Common myeloid progenitor, CD34-positive (primary cell): ENCODE data around the gene SLAIN2. TPM values are rescaled to one million over a fixed set of nuclear protein-coding genes. Genes with fewer than 3 reads are reported as not detected.
A peak's percentile ranks its signal among the peaks of the same experiment; 100 is the strongest.
"Not testable (repeated sequence)": the region's sequence is repeated elsewhere in the genome, so short reads cannot be mapped to it uniquely, and the experiment has no call there.

Experiments used
- CTCF ChIA-PET: fragments of 350-600 bp; sonication (Branson Sonifier 250); formaldehyde crosslinking; loops from one replicate; lab custom pipeline; 2021; ENCODE audit warnings: antibody characterized with exemption; lab: Charles Lee
- POLR2A ChIA-PET: fragments of 350-600 bp; sonication (Branson Sonifier 250); formaldehyde crosslinking; loops from one replicate; lab custom pipeline; 2021; ENCODE audit warnings: antibody characterized with exemption; lab: Charles Lee
- DNase-seq, 3 donors: peaks; one replicate each; pipeline versions ENCODE4 v3.0.0 to v3.0.0-alpha.2; 2013
- H3K27ac ChIP-seq, 2 experiments: 1 replicate in 1 of 2; 2 replicates in 1 of 2; pipeline ENCODE4 v1.7.0; 2013; ENCODE audit warnings: inconsistent platforms in 2 of 2, low read length in 2 of 2, mild to moderate bottlenecking in 2 of 2, low read depth in 1 of 2, moderate library complexity in 1 of 2; ENCODE audit not compliant: severe bottlenecking in 2 of 2, insufficient read depth in 1 of 2, poor library complexity in 1 of 2
- H3K27me3 ChIP-seq, 5 experiments: replicated peaks in 2 of 5; 1 replicate in 3 of 5; 2 replicates in 2 of 5; pipeline versions ENCODE4 v1.6.1 to v1.7.0; 2013; ENCODE audit warnings: low read length in 4 of 5, mild to moderate bottlenecking in 2 of 5, moderate library complexity in 2 of 5, inconsistent platforms in 1 of 5; ENCODE audit not compliant: insufficient read depth in 5 of 5, control insufficient read depth in 4 of 5
- H3K36me3 ChIP-seq, 4 experiments: 1 replicate in 2 of 4; 2 replicates in 2 of 4; pipeline versions ENCODE4 v1.6.1 to v1.7.0; 2013; ENCODE audit warnings: low read length in 3 of 4, control low read depth in 1 of 4, mild to moderate bottlenecking in 1 of 4; ENCODE audit not compliant: control insufficient read depth in 4 of 4, insufficient read depth in 4 of 4
- H3K4me1 ChIP-seq, 4 experiments: 1 replicate in 3 of 4; 2 replicates in 1 of 4; pipeline versions ENCODE4 v1.6.1 to v1.7.1; 2013; ENCODE audit warnings: low read length in 3 of 4, mild to moderate bottlenecking in 3 of 4, control low read depth in 1 of 4, inconsistent platforms in 1 of 4, moderate library complexity in 1 of 4; ENCODE audit not compliant: control insufficient read depth in 4 of 4, insufficient read depth in 4 of 4; ENCODE audit errors: control extremely low read depth in 1 of 4
- H3K4me3 ChIP-seq, 7 experiments: 1 replicate in 4 of 7; 2 replicates in 3 of 7; pipeline versions ENCODE4 v1.5.1 to v1.7.0; 2013; ENCODE audit warnings: mild to moderate bottlenecking in 7 of 7, low read length in 6 of 7, moderate library complexity in 6 of 7, inconsistent platforms in 2 of 7, low read depth in 2 of 7, control low read depth in 1 of 7; ENCODE audit not compliant: insufficient read depth in 4 of 7, control insufficient read depth in 1 of 7; ENCODE audit errors: extremely low read depth in 1 of 7
- H3K9me3 ChIP-seq, 5 experiments: 1 replicate in 4 of 5; 2 replicates in 1 of 5; pipeline versions ENCODE4 v1.6.1 to v1.7.1; 2013; ENCODE audit warnings: low read length in 4 of 5, mild to moderate bottlenecking in 2 of 5, inconsistent platforms in 1 of 5, low read depth in 1 of 5, moderate library complexity in 1 of 5; ENCODE audit not compliant: control insufficient read depth in 4 of 5, insufficient read depth in 2 of 5; ENCODE audit errors: control extremely low read depth in 1 of 5
- WGBS: methylation state at CpG from one replicate; pipeline ENCODE4 v1.1.5; 2013; ENCODE audit not compliant: insufficient coverage; 5-methylcytosine and 5-hydroxymethylcytosine counted together
- polyA plus RNA-seq: library from polyadenylated mRNA; unstranded; fragments of 120-200 nt; gene quantifications from one replicate; pipeline ENCODE4 v1.2.1, GENCODE V29; 2013

The SLAIN2 gene
- polyA plus RNA-seq: 34.4 TPM

- peak within 1 kb of the TSS; percentile 86 to 99 (median 97) for H3K4me3 ChIP-seq
- no peaks in the 10 kb centered on the region for H3K27me3 ChIP-seq
- H3K4me1 ChIP-seq: peaks cover 17 to 43% (median 29%) of the 10 kb centered on the region in 4 experiments
- H3K36me3 ChIP-seq: no peaks in the 10 kb centered on the region
- CTCF ChIA-PET: interaction anchor here (0.9 to 2.5 kb wide), 6 partner anchors 14 to 65 kb away, joined by 3 to 7 read pairs (median 4); no protein-coding TSS in a partner anchor
- POLR2A ChIA-PET: interaction anchor here (0.7 to 0.8 kb wide), 4 partner anchors 15 to 841 kb away, joined by 3 to 4 read pairs (median 3); no protein-coding TSS in a partner anchor
- WGBS: under 1% methylated on average over 57 of the region's 89 CpGs
- no peaks in the 10 kb centered on the region for H3K9me3 ChIP-seq
- H3K27ac ChIP-seq: peak within 1 kb of the TSS; percentile 91 to 97
- peak; percentile 96 to 98 (median 98) for DNase-seq
These were observed at the start of gene SLAIN2 for GRCh38 chr4:48340965-48341775. Gene SLAIN2 (plus strand): TSS chr4:48341529. CDS start chr4:48341740, 211 bp downstream.

DNA sequence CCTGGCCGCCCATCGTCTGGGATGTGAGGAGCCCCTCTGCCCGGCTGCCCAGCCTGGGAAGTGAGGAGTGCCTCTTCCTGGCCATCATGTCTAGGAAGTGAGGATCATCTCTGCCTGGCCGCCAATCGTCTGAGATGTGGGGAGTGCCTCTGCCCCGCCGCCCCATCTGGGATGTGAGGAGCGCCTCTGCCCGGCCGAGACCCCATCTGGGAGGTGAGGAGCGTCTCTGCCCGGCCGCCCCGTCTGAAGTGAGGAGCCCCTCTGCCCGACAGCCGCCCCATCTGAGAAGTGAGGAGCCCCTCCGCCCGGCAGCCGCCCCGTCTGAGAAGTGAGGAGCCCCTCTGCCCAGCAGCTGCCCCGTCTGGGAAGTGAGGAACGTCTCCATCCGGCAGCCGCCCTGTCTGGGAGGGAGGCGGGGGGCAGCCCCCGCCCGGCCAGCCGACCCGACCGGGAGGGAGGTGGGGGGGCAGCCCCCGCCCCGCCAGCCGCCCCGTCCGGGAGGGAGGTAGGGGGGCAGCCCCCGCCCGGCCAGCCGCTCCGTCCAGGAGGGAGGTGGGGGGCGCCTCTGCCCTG lies 49.0 kb upstream of the SLAIN2 start:
- POLR2A ChIA-PET: not testable (repeated sequence)
- CTCF ChIA-PET: interaction anchor here (1.1 to 1.2 kb wide), 2 partner anchors 163 to 165 kb away, joined by 3 to 4 read pairs; no protein-coding TSS in a partner anchor

DNA sequence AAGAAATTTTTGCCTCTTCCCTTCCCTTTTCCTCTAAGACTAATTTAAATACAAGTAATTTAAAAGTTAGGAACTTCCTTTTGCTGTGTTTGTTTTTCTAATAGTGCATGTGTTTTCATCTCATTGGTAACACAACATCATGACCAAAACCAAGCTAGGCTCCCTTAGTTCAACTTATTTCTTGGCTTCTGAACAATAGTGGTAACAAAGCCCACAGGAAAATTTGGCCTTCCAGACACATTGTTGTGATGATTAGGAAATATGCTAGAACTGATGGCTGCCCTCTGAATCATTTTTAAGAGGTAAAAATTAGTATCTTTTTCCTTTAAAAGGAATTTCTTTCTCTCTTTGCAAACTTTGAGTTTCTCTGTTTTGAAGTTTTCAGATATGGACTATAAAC lies 46.2 kb upstream of the SLAIN2 start:
- no peaks in the 10 kb centered on the region for H3K4me1 ChIP-seq
- no peaks in the 10 kb centered on the region for H3K27me3 ChIP-seq
- no peaks in the 10 kb centered on the region for H3K36me3 ChIP-seq
- H3K27ac ChIP-seq: no peak overlapping the region
- no peaks in the 10 kb centered on the region for H3K9me3 ChIP-seq
- no peak for DNase-seq
- POLR2A ChIA-PET: no interaction called here
- no peak overlapping the region for H3K4me3 ChIP-seq
- CTCF ChIA-PET: interaction anchor here (0.7 to 1.2 kb wide), 3 partner anchors 8 to 156 kb away, joined by 3 to 4 read pairs (median 3); no protein-coding TSS in a partner anchor

More for the DNA sequence above, 49.0 kb upstream of the SLAIN2 start:
- not testable (repeated sequence) for H3K9me3 ChIP-seq, H3K4me1 ChIP-seq, H3K27ac ChIP-seq, H3K27me3 ChIP-seq, H3K36me3 ChIP-seq, DNase-seq, H3K4me3 ChIP-seq
- 95% methylated on average over 26 of the region's 40 CpGs for WGBS

DNA sequence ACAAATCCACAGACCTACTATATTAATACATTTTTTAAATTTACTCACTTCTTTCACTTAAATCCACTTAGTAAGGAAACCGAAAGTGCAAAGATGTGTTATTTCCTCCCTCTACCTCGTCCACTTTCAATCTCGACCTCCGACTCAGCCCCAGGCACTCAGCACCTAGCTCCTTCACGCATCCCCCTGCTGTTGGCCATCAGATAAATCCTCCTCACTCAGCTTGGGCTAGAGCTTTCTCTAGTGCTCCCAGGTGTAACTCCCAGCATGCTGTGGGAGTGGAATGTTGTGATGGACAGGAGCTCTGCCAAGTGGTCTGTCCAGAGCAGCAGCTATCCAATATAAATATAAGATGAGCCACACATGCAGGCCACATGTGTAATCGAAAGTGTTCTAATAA lies 45.0 kb upstream of the SLAIN2 start:
- 100% methylated on average over 2 of the region's 6 CpGs for WGBS
- no peaks in the 10 kb centered on the region for H3K4me1 ChIP-seq
- DNase-seq: no peak
- H3K27ac ChIP-seq: no peak overlapping the region
- H3K36me3 ChIP-seq: no peaks in the 10 kb centered on the region
- ChIA-PET CTCF (interaction anchor here (0.9 to 1.3 kb wide), 3 partner anchors 13 to 169 kb away, joined by 3 to 4 read pairs (median 3); no protein-coding TSS in a partner anchor), POLR2A (no interaction called here)
- no peaks in the 10 kb centered on the region for H3K27me3 ChIP-seq
- H3K4me3 ChIP-seq: no peak overlapping the region
- H3K9me3 ChIP-seq: no peaks in the 10 kb centered on the region

GRCh38 chr4:48297256-48297846 lies 44.0 kb upstream of the SLAIN2 start:
- no peak for DNase-seq
- H3K9me3 ChIP-seq: no peaks in the 10 kb centered on the region
- H3K4me3 ChIP-seq: no peak overlapping the region
- no peaks in the 10 kb centered on the region for H3K36me3 ChIP-seq
- no peak overlapping the region for H3K27ac ChIP-seq
- WGBS: 100% methylated on average over 2 of the region's 2 CpGs
- H3K4me1 ChIP-seq: no peaks in the 10 kb centered on the region
- ChIA-PET CTCF (interaction anchor here (1.0 to 1.3 kb wide), 3 partner anchors 12 to 170 kb away, joined by 3 to 4 read pairs (median 3); no protein-coding TSS in a partner anchor), POLR2A (interaction anchor here (0.5 kb wide), 1 partner anchor 254 kb away, joined by 6 read pairs; no protein-coding TSS in a partner anchor)
- H3K27me3 ChIP-seq: no peaks in the 10 kb centered on the region

- Histone ChIP-seq H3K4me3 (no peak overlapping the region), H3K9me3 (no peaks in the 10 kb centered on the region), H3K27me3 (no peaks in the 10 kb centered on the region), H3K4me1 (no peaks in the 10 kb centered on the region), H3K27ac (no peak overlapping the region), H3K36me3 (no peaks in the 10 kb centered on the region)
- 100% methylated on average over 3 of the region's 4 CpGs for WGBS
- ChIA-PET CTCF (interaction anchor here (1.2 kb wide), 1 partner anchor 171 kb away, joined by 3 read pairs; no protein-coding TSS in a partner anchor), POLR2A (no interaction called here)
- no peak for DNase-seq
These were observed 41.8 kb upstream of the SLAIN2 start for GRCh38 chr4:48299560-48299959.
